OCI-LY7 (cell line): ENCODE measurements around the gene IGF1R. TPM values are rescaled to one million over a fixed set of nuclear protein-coding genes. Genes with fewer than 3 reads are reported as not detected.

Experiments
- BruUV-seq: library from RNA; stranded (reverse); fragments of 400-500 nt; replicated peaks from 2 replicates; lab custom pipeline; 2021; lab: Mats Ljungman, UMichigan
- CTCF ChIA-PET: fragments of 300-600 bp; sonication (Branson Sonifier 250); formaldehyde crosslinking; loops from one replicate; lab custom pipeline; 2022; ENCODE audit warnings: antibody characterized with exemption; ENCODE audit not compliant: unreplicated experiment; lab: Charles Lee
- POLR2A ChIA-PET: fragments of 300-600 bp; sonication (Branson Sonifier 250); formaldehyde crosslinking; loops from one replicate; lab custom pipeline; 2022; ENCODE audit warnings: antibody characterized with exemption; lab: Charles Lee
- DNase-seq: peaks from one replicate; pipeline ENCODE4 v3.0.0-alpha.2; 2015; ENCODE audit warnings: low spot score
- H2AFZ ChIP-seq: fragments of 200-600 bp; sonication (generic), shearing (Covaris generic); 2 replicates; pipeline ENCODE4 v1.6.1; 2014; ENCODE audit warnings: mild to moderate bottlenecking, antibody characterized with exemption, low read length, moderate library complexity
- H3K27ac ChIP-seq: fragments of 200-600 bp; sonication (generic); 2 replicates; pipeline ENCODE4 v1.5.1; 2014; ENCODE audit warnings: mixed run types, low read depth, mild to moderate bottlenecking, moderate library complexity, low read length, inconsistent platforms; ENCODE audit not compliant: poor library complexity, severe bottlenecking
- H3K36me3 ChIP-seq: fragments of 200-600 bp; sonication (generic); 2 replicates; pipeline ENCODE4 v1.6.1; 2014; ENCODE audit warnings: mild to moderate bottlenecking, antibody characterized with exemption, low read length, moderate library complexity, mixed read lengths; ENCODE audit not compliant: insufficient read depth
- H3K4me1 ChIP-seq: fragments of 200-600 bp; sonication (generic); 2 replicates; pipeline ENCODE4 v1.5.1; 2014; ENCODE audit warnings: mild to moderate bottlenecking, low read length; ENCODE audit not compliant: insufficient read depth, poor library complexity, severe bottlenecking
- H3K4me2 ChIP-seq: fragments of 200-600 bp; sonication (generic); 2 replicates; pipeline ENCODE4 v1.6.1; 2014; ENCODE audit warnings: mild to moderate bottlenecking, low read length
- H3K4me3 ChIP-seq: fragments of 200-600 bp; sonication (generic); 2 replicates; pipeline ENCODE4 v1.5.1; 2014; ENCODE audit warnings: mild to moderate bottlenecking, low read depth, low read length; ENCODE audit not compliant: poor library complexity, severe bottlenecking
- H3K79me2 ChIP-seq: fragments of 200-600 bp; sonication (generic); 2 replicates; pipeline ENCODE4 v1.6.1; 2016; ENCODE audit warnings: low read depth, mild to moderate bottlenecking, low read length, moderate library complexity, mixed read lengths; ENCODE audit not compliant: insufficient read depth
- H3K9me2 ChIP-seq: fragments of 200-600 bp; sonication (generic); 2 replicates; pipeline ENCODE4 v1.6.1; 2016; ENCODE audit warnings: mild to moderate bottlenecking, low read length, mixed read lengths; ENCODE audit not compliant: insufficient read depth
- H3K9me3 ChIP-seq: fragments of 200-600 bp; sonication (generic); 2 replicates; pipeline ENCODE4 v1.6.1; 2014; ENCODE audit warnings: mild to moderate bottlenecking, mixed run types, low read length, mixed read lengths
- H4K20me1 ChIP-seq: fragments of 200-600 bp; sonication (generic); 2 replicates; pipeline ENCODE4 v1.6.1; 2014; ENCODE audit warnings: mild to moderate bottlenecking, antibody characterized with exemption, low read length, moderate library complexity, mixed read lengths; ENCODE audit not compliant: insufficient read depth
- EZH2phosphoT487 ChIP-seq: fragments of 200-600 bp; sonication (generic); IDR thresholded peaks from 2 replicates; pipeline ENCODE4 v1.6.1; 2018; ENCODE audit warnings: low read depth, borderline replicate concordance, mild to moderate bottlenecking, mixed run types, antibody characterized with exemption, low read length, moderate library complexity, mixed read lengths
- intact Hi-C: fragments of 100-400 bp; cut with micrococcal nuclease; formaldehyde crosslinking; loops from one replicate; pipeline ENCODE4 v1.10.0; 2022; ENCODE audit not compliant: unreplicated experiment
- total RNA-seq, 2 experiments: library from RNA; depleted of rRNA in 1 of 2; stranded (reverse); fragments of >200 nt in 1 of 2; shearing (Covaris generic) in 1 of 2; gene quantifications; 2 replicates each; pipeline ENCODE4 v1.2.3, GENCODE V29; 2014 to 2022
- TF ChIP-seq, protein P1 (sequence below): fragments of 200-600 bp; sonication (generic); conservative IDR thresholded peaks from 2 replicates; pipeline ENCODE4 v1.5.1; 2014; ENCODE audit warnings: mild to moderate bottlenecking, antibody characterized with exemption, low read length, moderate library complexity, mixed read lengths

Gene IGF1R
- total RNA-seq, 2 experiments from 2014 or later = 26.5 to 29.1 TPM

DNA sequence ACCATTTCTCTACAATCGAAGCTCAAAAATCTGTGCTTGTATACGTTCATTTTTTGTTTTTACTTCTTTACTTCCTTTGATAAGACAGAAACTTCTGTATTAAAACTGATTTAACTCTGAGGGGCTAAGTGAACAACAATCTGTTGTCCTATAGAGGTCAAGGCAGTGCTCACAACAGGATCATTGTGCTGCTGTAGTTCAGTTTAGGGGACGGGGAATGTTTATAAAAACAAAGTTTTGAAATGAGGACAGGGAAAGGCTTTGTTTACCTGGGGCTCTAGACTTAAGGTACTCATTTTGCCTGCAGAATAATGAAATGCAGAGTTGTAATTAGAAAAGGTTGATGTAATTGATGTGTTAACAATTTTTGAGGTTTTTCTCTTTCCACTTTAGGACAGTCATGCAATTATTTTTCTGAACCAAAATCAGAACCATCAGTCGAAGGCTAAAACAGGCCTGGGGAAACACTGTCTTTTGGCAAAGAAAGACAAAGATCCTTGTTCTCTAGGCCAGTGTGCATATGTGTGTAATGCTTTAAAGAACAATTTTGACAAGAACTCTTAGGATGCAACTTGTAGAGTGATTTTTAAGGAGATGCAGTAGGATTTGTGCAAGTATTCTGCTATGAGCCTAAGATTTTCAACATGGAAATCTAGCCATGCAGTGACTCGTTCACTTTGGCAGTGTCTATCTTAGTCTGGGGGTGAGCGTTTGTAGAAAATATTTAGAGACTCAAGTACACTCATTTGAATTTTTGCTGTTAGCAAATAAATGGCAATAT is 194.0 kb downstream of the IGF1R start:
- TF ChIP-seq, protein P1, sequence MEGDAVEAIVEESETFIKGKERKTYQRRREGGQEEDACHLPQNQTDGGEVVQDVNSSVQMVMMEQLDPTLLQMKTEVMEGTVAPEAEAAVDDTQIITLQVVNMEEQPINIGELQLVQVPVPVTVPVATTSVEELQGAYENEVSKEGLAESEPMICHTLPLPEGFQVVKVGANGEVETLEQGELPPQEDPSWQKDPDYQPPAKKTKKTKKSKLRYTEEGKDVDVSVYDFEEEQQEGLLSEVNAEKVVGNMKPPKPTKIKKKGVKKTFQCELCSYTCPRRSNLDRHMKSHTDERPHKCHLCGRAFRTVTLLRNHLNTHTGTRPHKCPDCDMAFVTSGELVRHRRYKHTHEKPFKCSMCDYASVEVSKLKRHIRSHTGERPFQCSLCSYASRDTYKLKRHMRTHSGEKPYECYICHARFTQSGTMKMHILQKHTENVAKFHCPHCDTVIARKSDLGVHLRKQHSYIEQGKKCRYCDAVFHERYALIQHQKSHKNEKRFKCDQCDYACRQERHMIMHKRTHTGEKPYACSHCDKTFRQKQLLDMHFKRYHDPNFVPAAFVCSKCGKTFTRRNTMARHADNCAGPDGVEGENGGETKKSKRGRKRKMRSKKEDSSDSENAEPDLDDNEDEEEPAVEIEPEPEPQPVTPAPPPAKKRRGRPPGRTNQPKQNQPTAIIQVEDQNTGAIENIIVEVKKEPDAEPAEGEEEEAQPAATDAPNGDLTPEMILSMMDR = no peak
- TF ChIP-seq EZH2phosphoT487 = no peak
- Histone ChIP-seq H3K9me2 (0 out of 2 replicates have a peak, but pooled peaks cover 3% of the 10 kb centered on the region), H3K36me3 (no peaks in the 10 kb centered on the region), H3K4me1 (no peaks in the 10 kb centered on the region), H2AFZ (no peak overlapping the region), H4K20me1 (0 out of 2 replicates have a peak, but pooled peaks cover 5% of the 10 kb centered on the region), H3K79me2 (no peaks in the 10 kb centered on the region), H3K4me3 (no peak overlapping the region), H3K27ac (no peak overlapping the region), H3K9me3 (no peaks in the 10 kb centered on the region), H3K4me2 (no peak overlapping the region)
- intact Hi-C loops = no loop called here
- ChIA-PET CTCF (no interaction called here), POLR2A (no interaction called here)
- no peak for DNase-seq
- no TSS peak for BruUV-seq

DNA sequence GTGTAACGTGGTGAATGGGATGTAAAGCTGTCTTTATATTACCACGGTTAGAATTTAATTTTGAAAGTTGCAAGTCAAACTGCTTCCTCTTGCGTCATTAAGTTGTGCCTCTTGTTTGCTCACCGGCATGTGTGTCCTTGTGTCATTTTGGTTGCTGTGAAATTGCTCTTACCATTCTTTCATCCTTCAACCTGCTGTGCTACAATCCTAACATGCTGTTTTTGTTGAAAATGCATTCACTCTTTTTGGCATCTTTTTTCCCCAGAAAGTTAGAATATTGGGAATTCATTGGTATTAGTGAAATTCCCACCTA is 194.6 kb downstream of the IGF1R start:
- no peak for DNase-seq
- ChIA-PET POLR2A (no interaction called here), CTCF (no interaction called here)
- no peak overlapping the region for H3K27ac ChIP-seq
- no peaks in the 10 kb centered on the region for H3K36me3 ChIP-seq
- intact Hi-C loops = no loop called here
- H3K9me3 ChIP-seq = no peaks in the 10 kb centered on the region
- H3K4me2 ChIP-seq = no peak overlapping the region
- H2AFZ ChIP-seq = no peak overlapping the region
- H3K79me2 ChIP-seq = no peaks in the 10 kb centered on the region
- TF ChIP-seq EZH2phosphoT487 = no peak
- TF ChIP-seq, protein P1 = no peak
- H3K4me3 ChIP-seq = no peak overlapping the region
- no peaks in the 10 kb centered on the region for H3K4me1 ChIP-seq
- H4K20me1 ChIP-seq = 0 out of 2 replicates have a peak, but pooled peaks cover 5% of the 10 kb centered on the region
- BruUV-seq = no TSS peak
- H3K9me2 ChIP-seq = 0 out of 2 replicates have a peak, but pooled peaks cover 2% of the 10 kb centered on the region

DNA sequence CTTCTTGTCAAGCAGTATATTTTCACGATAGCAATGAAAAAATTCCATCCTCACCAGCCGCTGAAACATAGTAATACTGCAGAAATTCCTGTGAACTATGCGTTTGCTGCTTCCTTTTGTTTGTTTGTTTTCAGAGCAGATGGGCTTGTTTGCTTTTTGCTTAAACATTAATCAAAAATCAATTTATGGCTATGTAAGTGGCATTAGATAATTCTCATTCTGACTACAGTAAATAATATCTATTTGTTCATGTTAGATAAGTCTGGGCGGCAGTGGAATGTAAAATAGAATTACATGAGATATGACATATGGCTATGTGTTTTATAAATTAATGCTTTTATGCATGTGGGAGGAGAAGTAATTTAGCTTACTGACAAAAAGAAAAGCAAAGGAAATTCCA is 195.5 kb downstream of the IGF1R start:
- H3K9me2 ChIP-seq = no peaks in the 10 kb centered on the region
- H3K79me2 ChIP-seq = no peaks in the 10 kb centered on the region
- DNase-seq = no peak
- H4K20me1 ChIP-seq = peaks cover 5% of the 10 kb centered on the region; the same call in 1 of the 2 replicates
- POLR2A ChIA-PET = interaction anchor here (0.6 kb wide), 1 partner anchor 13 kb away, joined by 3 read pairs; no protein-coding TSS in a partner anchor
- TF ChIP-seq, protein P1 = no peak
- TF ChIP-seq EZH2phosphoT487 = no peak
- no peak overlapping the region for H3K4me3 ChIP-seq
- intact Hi-C loops = no loop called here
- no peak overlapping the region for H2AFZ ChIP-seq
- H3K36me3 ChIP-seq = no peaks in the 10 kb centered on the region
- no peak overlapping the region for H3K27ac ChIP-seq
- no peaks in the 10 kb centered on the region for H3K4me1 ChIP-seq
- no peaks in the 10 kb centered on the region for H3K9me3 ChIP-seq
- no TSS peak for BruUV-seq
- no peak overlapping the region for H3K4me2 ChIP-seq
- CTCF ChIA-PET = no interaction called here
